PC-9 (cell line): ENCODE results near the gene FAM180A. TPM values are rescaled to one million over a fixed set of nuclear protein-coding genes. Genes with fewer than 3 reads are reported as not detected.

Source experiments
- BruUV-seq: library from RNA; stranded (reverse); fragments of 400-500 nt; replicated peaks from 2 replicates; lab custom pipeline; 2021; lab: Mats Ljungman, UMichigan
- CTCF ChIA-PET: fragments of 300-600 bp; sonication (Branson Sonifier 250); formaldehyde crosslinking; loops from one replicate; lab custom pipeline; 2022; ENCODE audit warnings: antibody characterized with exemption; lab: Charles Lee
- POLR2A ChIA-PET: fragments of 300-600 bp; sonication (Branson Sonifier 250); formaldehyde crosslinking; loops from one replicate; lab custom pipeline; 2022; ENCODE audit warnings: antibody characterized with exemption; ENCODE audit not compliant: unreplicated experiment; lab: Charles Lee
- DNase-seq, 2 experiments: peaks; one replicate each; pipeline versions ENCODE4 v3.0.0 to v3.0.0-alpha.2; 2015 to 2022; ENCODE audit warnings: mixed read lengths in 1 of 2
- H2AFZ ChIP-seq: fragments of 200-600 bp; sonication (generic); 2 replicates; pipeline ENCODE4 v1.8.1; 2017; ENCODE audit warnings: antibody characterized with exemption
- H3F3A ChIP-seq: fragments of 200-600 bp; sonication (generic); 2 replicates; pipeline ENCODE4 v1.8.1; 2017; ENCODE audit warnings: antibody characterized with exemption, mild to moderate bottlenecking, low read depth; ENCODE audit not compliant: insufficient read depth
- H3K27ac ChIP-seq: fragments of 200-600 bp; sonication (generic); 2 replicates; pipeline ENCODE4 v1.6.1; 2016; ENCODE audit warnings: mixed run types
- H3K27me3 ChIP-seq: fragments of 200-600 bp; sonication (generic); 2 replicates; pipeline ENCODE4 v1.6.1; 2016; ENCODE audit warnings: low read depth, mixed run types; ENCODE audit not compliant: insufficient read depth
- H3K36me3 ChIP-seq: fragments of 200-600 bp; sonication (generic); 2 replicates; pipeline ENCODE4 v1.6.1; 2016; ENCODE audit warnings: low read depth, mixed run types
- H3K4me1 ChIP-seq: fragments of 200-600 bp; sonication (generic); replicated peaks from 2 replicates; pipeline ENCODE4 v1.6.1; 2016; ENCODE audit warnings: mixed run types; ENCODE audit not compliant: insufficient read depth
- H3K4me2 ChIP-seq: fragments of 200-600 bp; sonication (generic); 2 replicates; pipeline ENCODE4 v1.6.1; 2017; ENCODE audit warnings: mixed run types
- H3K4me3 ChIP-seq: fragments of 200-600 bp; sonication (generic); 2 replicates; pipeline ENCODE4 v1.6.1; 2016; ENCODE audit warnings: mixed run types
- H3K79me2 ChIP-seq: fragments of 200-600 bp; sonication (generic); 2 replicates; pipeline ENCODE4 v1.6.1; 2017; ENCODE audit warnings: low read depth, mixed run types
- H3K9me2 ChIP-seq: fragments of 200-600 bp; sonication (generic); 2 replicates; pipeline ENCODE4 v1.8.1; 2017; ENCODE audit warnings: mild to moderate bottlenecking; ENCODE audit not compliant: insufficient read depth
- H3K9me3 ChIP-seq: fragments of 200-600 bp; sonication (generic); 2 replicates; pipeline ENCODE4 v1.8.1; 2016; ENCODE audit warnings: low read depth; ENCODE audit not compliant: insufficient read depth
- H4K20me1 ChIP-seq: fragments of 200-600 bp; sonication (generic); 2 replicates; pipeline ENCODE4 v1.8.1; 2017; ENCODE audit not compliant: insufficient read depth
- CTCF ChIP-seq: fragments of 200-600 bp; sonication (generic); conservative IDR thresholded peaks from 2 replicates; pipeline ENCODE4 v1.6.1; 2017; ENCODE audit warnings: mixed run types, antibody characterized with exemption, mild to moderate bottlenecking, moderate library complexity
- EZH2 ChIP-seq: fragments of 200-600 bp; sonication (generic); IDR thresholded peaks from 2 replicates; pipeline ENCODE4 v1.8.0; 2017; ENCODE audit warnings: antibody characterized with exemption, low read depth
- intact Hi-C: fragments of 100-400 bp; cut with micrococcal nuclease; formaldehyde crosslinking; loops from one replicate; pipeline ENCODE4 v1.10.0; 2022; ENCODE audit not compliant: unreplicated experiment
- total RNA-seq: library from RNA; stranded (reverse); gene quantifications from 2 replicates; pipeline ENCODE4 v1.2.3, GENCODE V29; 2021

The FAM180A gene
- total RNA-seq, 1 experiment from 2014 or later, result not detected

GRCh38 chr7:135758531-135758932 is 9.9 kb upstream of the FAM180A start:
- Histone ChIP-seq H3K4me3 (no peak overlapping the region), H3K4me1 (peaks cover 12% of the 10 kb centered on the region; the same call in 1 of the 2 replicates), H3K4me2 (no peak overlapping the region), H4K20me1 (no peaks in the 10 kb centered on the region), H3K9me2 (no peaks in the 10 kb centered on the region), H2AFZ (no peak overlapping the region), H3K79me2 (no peaks in the 10 kb centered on the region), H3K27ac (no peak overlapping the region), H3K36me3 (no peaks in the 10 kb centered on the region), H3K9me3 (no peaks in the 10 kb centered on the region), H3K27me3 (no peaks in the 10 kb centered on the region), H3F3A (peaks cover 7% of the 10 kb centered on the region; the same call in 1 of the 2 replicates)
- POLR2A ChIA-PET, result no interaction called here
- no peak for DNase-seq
- TF ChIP-seq CTCF, result no peak
- no peak for TF ChIP-seq EZH2
- CTCF ChIA-PET, result no interaction called here
- intact Hi-C loops, result no loop called here
- BruUV-seq, result no TSS peak

- ChIA-PET CTCF (no interaction called here), POLR2A (no interaction called here)
- Histone ChIP-seq H2AFZ (no peak overlapping the region), H3K4me1 (peaks cover 12% of the 10 kb centered on the region; the same call in 1 of the 2 replicates), H3K27ac (no peak overlapping the region), H3K4me3 (no peak overlapping the region), H3K9me3 (no peaks in the 10 kb centered on the region), H3K79me2 (no peaks in the 10 kb centered on the region), H3K27me3 (no peaks in the 10 kb centered on the region), H3K4me2 (no peak overlapping the region), H3K9me2 (no peaks in the 10 kb centered on the region), H3F3A (0 out of 2 replicates have a peak, but pooled peaks cover 3% of the 10 kb centered on the region), H3K36me3 (no peaks in the 10 kb centered on the region), H4K20me1 (no peaks in the 10 kb centered on the region)
- intact Hi-C loops, result no loop called here
- DNase-seq, result no peak
- TF ChIP-seq EZH2 (no peak), CTCF (no peak)
- no TSS peak for BruUV-seq
Observed at GRCh38 chr7:135757719-135758411, 9.3 kb upstream of the FAM180A start.

- 0 out of 2 replicates have a peak, but pooled peaks cover 3% of the 10 kb centered on the region for H3F3A ChIP-seq
- H3K4me1 ChIP-seq, result peaks cover 12% of the 10 kb centered on the region; the same call in 1 of the 2 replicates
- DNase-seq, result no peak
- no peaks in the 10 kb centered on the region for H3K9me3 ChIP-seq
- ChIA-PET POLR2A (interaction anchor here (0.7 kb wide), 1 partner anchor 45 kb away, joined by 3 read pairs; no protein-coding TSS in a partner anchor), CTCF (no interaction called here)
- H3K79me2 ChIP-seq, result no peaks in the 10 kb centered on the region
- H3K27ac ChIP-seq, result no peak overlapping the region
- H3K4me3 ChIP-seq, result no peak overlapping the region
- no peak for TF ChIP-seq CTCF
- no TSS peak for BruUV-seq
- intact Hi-C loops, result no loop called here
- H3K9me2 ChIP-seq, result no peaks in the 10 kb centered on the region
- H3K4me2 ChIP-seq, result no peak overlapping the region
- H3K36me3 ChIP-seq, result no peaks in the 10 kb centered on the region
- no peak overlapping the region for H2AFZ ChIP-seq
- H3K27me3 ChIP-seq, result no peaks in the 10 kb centered on the region
- no peaks in the 10 kb centered on the region for H4K20me1 ChIP-seq
Observed at GRCh38 chr7:135756191-135756590, 7.6 kb upstream of the FAM180A start.
